MCF 10A (cell line): ENCODE results near the gene SYNGAP1. TPM values are rescaled to one million over a fixed set of nuclear protein-coding genes. Genes with fewer than 3 reads are reported as not detected.
A peak's percentile ranks its signal among the peaks of the same experiment; 100 is the strongest.

Experiments used
- BruUV-seq: library from RNA; stranded (reverse); fragments of 400-500 nt; replicated peaks from 2 replicates; lab custom pipeline; 2021; lab: Mats Ljungman, UMichigan
- CTCF ChIA-PET: fragments of 300-600 bp; sonication (Branson Sonifier 250); formaldehyde crosslinking; extraction: SDS; loops from one replicate; lab custom pipeline; 2021; ENCODE audit warnings: antibody characterized with exemption, inconsistent platforms; lab: Yijun Ruan, JAX
- POLR2A ChIA-PET: fragments of 300-600, 350-650 bp; sonication (Branson Sonifier 250); formaldehyde crosslinking; extraction: SDS; loops from one replicate; lab custom pipeline; 2020; ENCODE audit warnings: antibody characterized with exemption, inconsistent platforms; lab: Yijun Ruan, JAX
- DNase-seq: peaks from one replicate; pipeline ENCODE4 v3.0.0-alpha.2; 2018; ENCODE audit not compliant: unreplicated experiment
- H3K27ac Mint-ChIP-seq: one replicate; pipeline ENCODE4 v1.8.0; 2022; ENCODE audit warnings: mild to moderate bottlenecking, low read depth, mixed read lengths; ENCODE audit not compliant: unreplicated experiment
- H3K27me3 Mint-ChIP-seq: one replicate; pipeline ENCODE4 v1.8.0; 2022; ENCODE audit warnings: mixed read lengths; ENCODE audit not compliant: insufficient read depth, unreplicated experiment
- H3K36me3 Mint-ChIP-seq: one replicate; pipeline ENCODE4 v1.8.0; 2022; ENCODE audit warnings: mild to moderate bottlenecking, moderate library complexity, mixed read lengths; ENCODE audit not compliant: insufficient read depth, unreplicated experiment
- H3K4me1 Mint-ChIP-seq: one replicate; pipeline ENCODE4 v1.8.0; 2022; ENCODE audit warnings: mixed read lengths; ENCODE audit not compliant: insufficient read depth, unreplicated experiment
- H3K4me3 Mint-ChIP-seq: one replicate; pipeline ENCODE4 v1.8.0; 2022; ENCODE audit warnings: mild to moderate bottlenecking, moderate library complexity, mixed read lengths; ENCODE audit not compliant: unreplicated experiment
- H3K9me3 Mint-ChIP-seq: one replicate; pipeline ENCODE4 v1.8.0; 2022; ENCODE audit warnings: mixed read lengths; ENCODE audit not compliant: unreplicated experiment
- intact Hi-C: fragments of 100-400 bp; cut with micrococcal nuclease; formaldehyde crosslinking; loops from 2 replicates; pipeline ENCODE4 v1.14.1; 2022
- total RNA-seq: library from RNA; stranded (reverse); gene quantifications from 2 replicates; pipeline ENCODE4 v1.2.3, GENCODE V29; 2022
- TF ChIP-seq, protein P1 (sequence below): fragments of 200-600 bp; IDR thresholded peaks from one replicate; pipeline ENCODE4 v1.8.0; 2022; ENCODE audit warnings: antibody characterized with exemption, mild to moderate bottlenecking; ENCODE audit not compliant: unreplicated experiment

SYNGAP1 gene
- total RNA-seq, 1 experiment from 2014 or later, result 6.7 TPM

DNA sequence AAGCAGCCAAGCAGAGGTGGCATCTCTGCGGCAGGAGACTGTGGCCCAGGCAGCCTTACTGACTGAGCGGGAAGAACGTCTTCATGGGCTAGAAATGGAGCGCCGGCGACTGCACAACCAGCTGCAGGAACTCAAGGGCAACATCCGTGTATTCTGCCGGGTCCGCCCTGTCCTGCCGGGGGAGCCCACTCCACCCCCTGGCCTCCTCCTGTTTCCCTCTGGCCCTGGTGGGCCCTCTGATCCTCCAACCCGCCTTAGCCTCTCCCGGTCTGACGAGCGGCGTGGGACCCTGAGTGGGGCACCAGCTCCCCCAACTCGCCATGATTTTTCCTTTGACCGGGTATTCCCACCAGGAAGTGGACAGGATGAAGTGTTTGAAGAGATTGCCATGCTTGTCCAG, 15.0 kb upstream of the SYNGAP1 start:
- CTCF ChIA-PET, result interaction anchor here (0.7 to 1.9 kb wide), 2 partner anchors 14 to 388 kb away, joined by 3 to 5 read pairs; no protein-coding TSS in a partner anchor
- TF ChIP-seq, protein P1, sequence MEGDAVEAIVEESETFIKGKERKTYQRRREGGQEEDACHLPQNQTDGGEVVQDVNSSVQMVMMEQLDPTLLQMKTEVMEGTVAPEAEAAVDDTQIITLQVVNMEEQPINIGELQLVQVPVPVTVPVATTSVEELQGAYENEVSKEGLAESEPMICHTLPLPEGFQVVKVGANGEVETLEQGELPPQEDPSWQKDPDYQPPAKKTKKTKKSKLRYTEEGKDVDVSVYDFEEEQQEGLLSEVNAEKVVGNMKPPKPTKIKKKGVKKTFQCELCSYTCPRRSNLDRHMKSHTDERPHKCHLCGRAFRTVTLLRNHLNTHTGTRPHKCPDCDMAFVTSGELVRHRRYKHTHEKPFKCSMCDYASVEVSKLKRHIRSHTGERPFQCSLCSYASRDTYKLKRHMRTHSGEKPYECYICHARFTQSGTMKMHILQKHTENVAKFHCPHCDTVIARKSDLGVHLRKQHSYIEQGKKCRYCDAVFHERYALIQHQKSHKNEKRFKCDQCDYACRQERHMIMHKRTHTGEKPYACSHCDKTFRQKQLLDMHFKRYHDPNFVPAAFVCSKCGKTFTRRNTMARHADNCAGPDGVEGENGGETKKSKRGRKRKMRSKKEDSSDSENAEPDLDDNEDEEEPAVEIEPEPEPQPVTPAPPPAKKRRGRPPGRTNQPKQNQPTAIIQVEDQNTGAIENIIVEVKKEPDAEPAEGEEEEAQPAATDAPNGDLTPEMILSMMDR, result no peak
- Mint-ChIP-seq H3K27ac (no peak overlapping the region), H3K9me3 (no peaks in the 10 kb centered on the region), H3K27me3 (no peaks in the 10 kb centered on the region), H3K4me3 (no peak overlapping the region), H3K36me3 (peaks cover 32% of the 10 kb centered on the region), H3K4me1 (peaks cover 7% of the 10 kb centered on the region)
- DNase-seq, result no peak
- POLR2A ChIA-PET, result no interaction called here
- intact Hi-C loops, result no loop called here
- no TSS peak for BruUV-seq

DNA sequence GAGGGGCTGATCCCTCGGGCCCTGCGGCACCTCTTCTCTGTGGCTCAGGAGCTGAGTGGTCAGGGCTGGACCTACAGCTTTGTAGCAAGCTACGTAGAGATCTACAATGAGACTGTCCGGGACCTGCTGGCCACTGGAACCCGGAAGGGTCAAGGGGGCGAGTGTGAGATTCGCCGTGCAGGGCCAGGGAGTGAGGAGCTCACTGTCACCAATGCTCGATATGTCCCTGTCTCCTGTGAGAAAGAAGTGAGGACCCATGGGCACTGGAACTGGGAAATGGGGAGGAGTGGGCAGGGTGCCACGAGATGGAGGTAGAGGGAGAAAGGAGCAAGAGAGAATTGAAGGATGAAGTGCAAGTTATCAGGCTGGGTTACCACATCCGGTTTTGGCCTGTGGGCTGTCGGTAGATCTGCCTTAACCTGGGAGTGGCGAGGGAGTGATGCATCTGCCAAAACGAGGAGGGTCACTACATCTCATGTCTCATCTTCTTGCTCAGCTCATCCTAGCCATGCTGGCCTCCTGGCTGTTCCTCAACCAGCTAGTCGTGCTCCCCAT, 14.4 kb upstream of the SYNGAP1 start:
- POLR2A ChIA-PET, result no interaction called here
- CTCF ChIA-PET, result interaction anchor here (0.7 to 1.9 kb wide), 4 partner anchors 9 to 389 kb away, joined by 3 to 5 read pairs (median 3); no protein-coding TSS in a partner anchor

DNA sequence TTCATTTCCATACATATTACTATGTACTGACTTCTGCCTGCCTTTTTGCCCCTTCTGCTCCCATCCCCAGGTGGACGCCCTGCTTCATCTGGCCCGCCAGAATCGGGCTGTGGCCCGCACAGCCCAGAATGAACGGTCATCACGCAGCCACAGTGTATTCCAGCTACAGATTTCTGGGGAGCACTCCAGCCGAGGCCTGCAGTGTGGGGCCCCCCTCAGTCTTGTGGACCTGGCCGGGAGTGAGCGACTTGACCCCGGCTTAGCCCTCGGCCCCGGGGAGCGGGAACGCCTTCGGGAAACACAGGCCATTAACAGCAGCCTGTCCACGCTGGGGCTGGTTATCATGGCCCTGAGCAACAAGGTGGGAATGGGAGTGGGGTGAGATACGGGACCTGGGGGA, 13.7 kb upstream of the SYNGAP1 start:
- Mint-ChIP-seq H3K36me3 (peaks cover 22% of the 10 kb centered on the region), H3K27me3 (no peaks in the 10 kb centered on the region), H3K27ac (no peak overlapping the region), H3K4me1 (peaks cover 9% of the 10 kb centered on the region), H3K9me3 (no peaks in the 10 kb centered on the region), H3K4me3 (no peak overlapping the region)
- TF ChIP-seq, protein P1, result no peak
- ChIA-PET CTCF (interaction anchor here (1.3 to 1.9 kb wide), 2 partner anchors 15 to 20 kb away, joined by 3 to 5 read pairs; no protein-coding TSS in a partner anchor), POLR2A (no interaction called here)
- intact Hi-C loops, result no loop called here
- BruUV-seq, result no TSS peak
- DNase-seq, result no peak

More for the DNA sequence above, 14.4 kb upstream of the SYNGAP1 start:
- TF ChIP-seq, protein P1, result no peak
- Mint-ChIP-seq H3K4me3 (no peak overlapping the region), H3K27me3 (no peaks in the 10 kb centered on the region), H3K27ac (peak overlapping the region; percentile 23), H3K36me3 (peaks cover 26% of the 10 kb centered on the region), H3K9me3 (no peaks in the 10 kb centered on the region), H3K4me1 (peaks cover 9% of the 10 kb centered on the region)
- intact Hi-C loops, result no loop called here
- BruUV-seq, result no TSS peak
- no peak for DNase-seq

DNA sequence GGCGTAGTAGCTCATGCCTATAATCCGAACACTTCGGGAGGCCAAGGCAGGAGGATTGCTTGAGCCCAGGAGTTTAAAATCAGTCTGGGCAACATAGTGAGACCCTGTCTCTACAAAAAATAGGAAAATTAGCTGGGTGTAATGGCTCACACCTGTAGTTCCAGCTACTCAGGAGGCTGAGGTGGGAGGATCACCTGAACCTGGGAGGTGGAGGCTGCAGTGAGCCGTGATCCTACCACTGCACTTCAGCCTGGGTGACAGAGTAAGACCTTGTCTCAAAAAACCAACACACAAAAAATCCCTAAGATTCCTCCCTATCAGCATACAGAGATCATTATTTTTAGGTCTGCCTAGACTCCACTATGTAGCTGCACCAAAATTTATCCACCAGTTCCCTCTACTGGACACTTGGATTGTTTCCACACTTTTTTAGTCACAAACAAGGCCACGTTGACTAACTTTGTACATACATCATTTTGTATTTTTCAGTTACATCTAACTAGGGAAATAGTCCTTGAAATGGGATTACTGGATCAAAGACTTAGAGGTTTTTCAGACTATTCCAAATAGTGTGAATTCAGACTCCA, 12.6 kb upstream of the SYNGAP1 start:
- Mint-ChIP-seq H3K27me3 (no peaks in the 10 kb centered on the region), H3K9me3 (no peaks in the 10 kb centered on the region), H3K27ac (no peak overlapping the region), H3K4me1 (peaks cover 13% of the 10 kb centered on the region), H3K4me3 (no peak overlapping the region), H3K36me3 (peaks cover 14% of the 10 kb centered on the region)
- TF ChIP-seq, protein P1, result peak; percentile 33
- no TSS peak for BruUV-seq
- POLR2A ChIA-PET, result interaction anchor here (0.8 to 4.0 kb wide), 4 partner anchors 15 to 136 kb away, joined by 3 to 12 read pairs (median 3); partner anchors contain the start of genes KIFC1, RGL2, RPS18 and VPS52
- peak; percentile 43 for DNase-seq
- intact Hi-C loops, result loop anchor here (1.0 kb wide), 1 partner anchor 127 kb away; no protein-coding TSS in a partner anchor
- CTCF ChIA-PET, result interaction anchor here (0.6 to 1.3 kb wide), 6 partner anchors 12 to 707 kb away, joined by 3 to 4 read pairs (median 3); no protein-coding TSS in a partner anchor
